Ishikawa (cell line): ENCODE measurements around the gene BTBD2.

ENCODE experiments used
- CEBPB ChIP-seq: IDR thresholded peaks from 2 replicates; pipeline ENCODE4 v1.6.1; 2012
- CREB1 ChIP-seq: IDR thresholded peaks from 2 replicates; pipeline ENCODE4 v1.6.1; 2012; ENCODE audit warnings: low read depth
- EGR1 ChIP-seq: IDR thresholded peaks from 2 replicates; pipeline ENCODE4 v1.6.1; 2012
- EP300 ChIP-seq: IDR thresholded peaks from 2 replicates; pipeline ENCODE4 v1.6.1; 2012; ENCODE audit warnings: borderline replicate concordance
- FOXM1 ChIP-seq: IDR thresholded peaks from 2 replicates; pipeline ENCODE4 v1.6.1; 2012; ENCODE audit warnings: low read depth, borderline replicate concordance
- NFIC ChIP-seq: IDR thresholded peaks from 2 replicates; pipeline ENCODE4 v1.6.1; 2012
- RAD21 ChIP-seq: IDR thresholded peaks from 2 replicates; pipeline ENCODE4 v1.6.1; 2012; ENCODE audit warnings: low read depth
- TAF1 ChIP-seq: IDR thresholded peaks from 2 replicates; pipeline ENCODE4 v1.6.1; 2012; ENCODE audit warnings: low read depth, mild to moderate bottlenecking
- TCF12 ChIP-seq: IDR thresholded peaks from 2 replicates; pipeline ENCODE4 v1.6.1; 2012; ENCODE audit warnings: low read depth
- TEAD4 ChIP-seq: IDR thresholded peaks from 2 replicates; pipeline ENCODE4 v1.6.1; 2012
- YY1 ChIP-seq: IDR thresholded peaks from 2 replicates; pipeline ENCODE4 v1.6.1; 2012; ENCODE audit warnings: low read depth
- ZBTB7A ChIP-seq: IDR thresholded peaks from 2 replicates; pipeline ENCODE4 v1.6.1; 2012; ENCODE audit warnings: low read depth
- TF ChIP-seq, protein P1 (sequence below): IDR thresholded peaks from 2 replicates; pipeline ENCODE4 v1.6.1; 2012; ENCODE audit warnings: low read depth, mild to moderate bottlenecking
- TF ChIP-seq, protein P2 (sequence below): IDR thresholded peaks from 2 replicates; pipeline ENCODE4 v1.6.1; 2012
- TF ChIP-seq, protein P3 (sequence below): IDR thresholded peaks from 2 replicates; pipeline ENCODE4 v1.6.1; 2012

BTBD2 gene

DNA sequence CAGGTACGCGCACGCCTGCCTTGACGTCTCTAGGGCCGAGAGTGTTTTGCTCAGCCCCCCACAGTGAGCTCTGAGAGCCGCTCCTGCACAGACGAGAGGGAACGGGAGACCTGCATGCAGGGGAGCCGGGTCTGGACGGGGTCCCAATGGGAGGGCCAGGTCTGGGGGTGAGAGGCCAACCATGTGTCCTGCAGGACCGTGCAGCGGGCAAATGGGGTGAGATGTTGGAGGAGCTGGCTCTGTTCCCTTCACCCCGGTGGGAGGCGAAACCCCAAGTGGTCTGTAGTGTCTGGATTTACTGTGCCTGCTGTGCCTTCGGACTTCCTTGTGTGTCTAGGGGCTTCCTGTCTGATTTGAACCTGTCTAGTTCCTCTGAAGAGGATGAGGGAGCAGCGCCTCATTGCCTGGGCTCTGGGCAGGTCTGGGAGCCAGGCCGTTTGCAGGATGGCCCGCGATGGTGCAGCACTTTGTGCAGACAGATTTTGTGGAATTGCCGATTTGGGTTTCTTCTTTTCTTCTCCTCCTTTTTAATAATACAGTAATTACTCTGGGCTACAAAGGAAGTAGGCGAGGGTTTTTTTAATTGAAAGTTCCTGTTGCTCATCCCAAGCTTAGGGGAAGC, 72.5 kb downstream of the BTBD2 start:
- TF ChIP-seq EP300 (no peak), NFIC (no peak), YY1 (no peak), FOXM1 (no peak), ZBTB7A (no peak), EGR1 (no peak)
- TF ChIP-seq, protein P1, sequence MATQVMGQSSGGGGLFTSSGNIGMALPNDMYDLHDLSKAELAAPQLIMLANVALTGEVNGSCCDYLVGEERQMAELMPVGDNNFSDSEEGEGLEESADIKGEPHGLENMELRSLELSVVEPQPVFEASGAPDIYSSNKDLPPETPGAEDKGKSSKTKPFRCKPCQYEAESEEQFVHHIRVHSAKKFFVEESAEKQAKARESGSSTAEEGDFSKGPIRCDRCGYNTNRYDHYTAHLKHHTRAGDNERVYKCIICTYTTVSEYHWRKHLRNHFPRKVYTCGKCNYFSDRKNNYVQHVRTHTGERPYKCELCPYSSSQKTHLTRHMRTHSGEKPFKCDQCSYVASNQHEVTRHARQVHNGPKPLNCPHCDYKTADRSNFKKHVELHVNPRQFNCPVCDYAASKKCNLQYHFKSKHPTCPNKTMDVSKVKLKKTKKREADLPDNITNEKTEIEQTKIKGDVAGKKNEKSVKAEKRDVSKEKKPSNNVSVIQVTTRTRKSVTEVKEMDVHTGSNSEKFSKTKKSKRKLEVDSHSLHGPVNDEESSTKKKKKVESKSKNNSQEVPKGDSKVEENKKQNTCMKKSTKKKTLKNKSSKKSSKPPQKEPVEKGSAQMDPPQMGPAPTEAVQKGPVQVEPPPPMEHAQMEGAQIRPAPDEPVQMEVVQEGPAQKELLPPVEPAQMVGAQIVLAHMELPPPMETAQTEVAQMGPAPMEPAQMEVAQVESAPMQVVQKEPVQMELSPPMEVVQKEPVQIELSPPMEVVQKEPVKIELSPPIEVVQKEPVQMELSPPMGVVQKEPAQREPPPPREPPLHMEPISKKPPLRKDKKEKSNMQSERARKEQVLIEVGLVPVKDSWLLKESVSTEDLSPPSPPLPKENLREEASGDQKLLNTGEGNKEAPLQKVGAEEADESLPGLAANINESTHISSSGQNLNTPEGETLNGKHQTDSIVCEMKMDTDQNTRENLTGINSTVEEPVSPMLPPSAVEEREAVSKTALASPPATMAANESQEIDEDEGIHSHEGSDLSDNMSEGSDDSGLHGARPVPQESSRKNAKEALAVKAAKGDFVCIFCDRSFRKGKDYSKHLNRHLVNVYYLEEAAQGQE, result no peak

DNA sequence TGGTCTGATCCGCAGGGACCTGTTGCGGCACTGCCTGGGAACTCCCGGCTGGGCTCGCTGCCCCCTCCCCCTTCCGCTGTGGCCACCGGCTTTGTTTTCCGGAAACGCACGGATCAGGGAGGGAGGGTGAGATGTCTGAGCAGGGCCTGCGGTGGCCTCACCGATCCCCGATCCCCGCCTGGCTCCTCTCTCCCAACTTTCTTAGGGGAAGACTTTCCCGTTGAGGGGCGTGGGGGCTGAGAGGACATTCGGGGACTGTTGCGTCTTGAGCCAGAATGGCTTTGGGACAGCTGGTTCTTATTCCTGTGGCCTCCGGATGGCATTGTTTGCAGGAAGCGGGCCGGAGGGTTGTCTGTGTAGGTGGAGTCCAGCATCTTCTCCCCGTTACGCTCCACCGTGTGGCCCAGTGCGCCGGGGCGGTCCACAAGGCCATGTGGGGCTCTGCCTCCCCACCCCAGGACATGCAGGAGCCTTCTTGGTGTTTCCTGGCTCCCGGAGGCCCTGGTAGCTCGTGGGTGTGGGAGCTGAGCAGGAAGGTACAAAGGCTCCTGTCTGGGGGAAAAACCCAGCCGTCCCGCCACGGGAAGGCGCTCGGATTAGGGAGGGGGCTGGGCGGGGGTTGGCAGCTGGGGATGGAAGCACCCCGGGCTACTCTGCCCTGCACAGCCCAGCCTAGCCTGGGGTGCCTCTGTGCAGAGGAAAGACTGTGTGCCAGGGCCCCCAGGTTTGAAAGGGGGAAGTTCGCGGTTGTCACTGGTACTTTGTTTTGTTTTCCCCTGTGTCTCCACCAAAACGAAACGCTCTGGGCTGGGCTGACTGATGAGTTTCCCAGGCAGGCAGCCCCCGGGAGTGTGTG, 73.2 kb downstream of the BTBD2 start:
- no peak for TF ChIP-seq EP300
- TF ChIP-seq TAF1, result 0 out of 2 replicates have a peak, but pooled peaks have one; percentile 20
- TF ChIP-seq EGR1, result no peak

DNA sequence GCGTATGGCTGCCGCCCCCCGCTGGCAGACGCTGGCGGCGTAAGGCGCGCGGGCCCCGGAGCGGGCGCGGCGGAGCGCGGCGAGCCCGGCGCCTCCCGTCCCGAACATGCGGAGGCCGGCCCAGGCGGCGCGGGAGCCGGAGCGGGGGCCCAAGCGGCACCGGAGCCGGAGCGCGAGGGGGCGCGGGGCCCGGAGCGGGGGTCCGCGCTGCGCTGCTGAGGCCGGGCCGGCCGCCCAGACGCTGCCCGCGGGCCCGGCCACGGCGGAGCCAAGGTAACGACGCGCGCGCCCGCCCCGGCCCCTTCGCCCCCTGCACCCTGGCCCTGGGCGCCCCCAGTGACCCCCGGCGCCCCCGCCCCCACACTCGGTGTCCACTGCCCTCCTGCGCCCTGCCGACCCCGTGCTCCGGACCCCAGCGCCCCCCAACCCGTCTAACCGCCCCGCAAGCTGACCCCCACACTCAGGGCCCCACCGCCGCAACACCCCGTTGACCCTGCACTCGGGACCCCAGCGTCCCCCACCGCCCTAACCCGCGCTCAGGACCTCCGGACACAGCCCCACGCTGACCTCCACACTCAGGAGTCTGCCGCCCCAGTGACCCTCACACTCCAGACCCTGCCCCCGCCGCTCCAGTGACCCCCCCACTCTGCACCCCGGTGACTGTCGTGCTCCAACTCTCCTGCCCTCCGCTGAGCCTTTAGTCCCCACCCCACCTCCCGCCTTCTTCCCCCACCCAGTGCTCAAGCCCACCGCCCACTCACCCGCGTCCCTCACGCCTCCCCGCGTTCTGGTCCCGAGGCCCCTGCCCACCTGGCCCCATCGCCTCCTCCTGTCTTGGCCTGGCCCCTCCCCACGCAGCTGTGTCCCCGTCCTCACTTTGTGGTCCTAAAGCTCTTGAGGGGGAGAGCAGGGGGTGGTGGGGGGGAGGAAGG, 74.1 kb downstream of the BTBD2 start, which contains the start of gene CSNK1G2:
CSNK1G2 (plus strand) TSS at position 27 of the 932 bp plus-strand sequence. CDS start 28,601 bp downstream, outside the sequence.
- TF ChIP-seq ZBTB7A (peak; percentile 56; the same call in 1 of the 2 replicates), EP300 (no peak), YY1 (peak; percentile 49), CEBPB (no peak)

DNA sequence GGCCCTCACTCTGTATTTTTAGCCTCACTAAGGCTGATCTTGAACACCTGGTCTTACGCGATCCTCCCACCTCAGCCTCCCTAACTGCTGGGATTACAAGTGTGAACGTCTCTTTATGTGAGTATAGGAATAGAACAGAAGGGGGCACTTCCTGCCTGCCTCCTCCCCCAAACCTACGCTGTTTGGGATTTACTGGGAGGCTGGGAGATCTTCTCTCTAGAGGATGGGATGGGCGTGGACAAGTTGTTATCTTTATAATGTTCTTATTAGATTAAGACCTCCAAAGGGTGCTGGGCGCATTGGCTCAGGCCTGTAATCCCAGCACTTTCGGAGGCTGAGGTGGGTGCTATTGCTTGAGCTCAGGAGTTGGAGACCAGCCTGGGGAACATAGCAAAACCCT, 77.4 kb downstream of the BTBD2 start:
- TF ChIP-seq CEBPB (no peak), TAF1 (no peak), ZBTB7A (no peak), NFIC (no peak), EP300 (no peak), YY1 (no peak), RAD21 (no peak), FOXM1 (no peak), TEAD4 (no peak), EGR1 (no peak), TCF12 (no peak), CREB1 (no peak)
- TF ChIP-seq, protein P2, sequence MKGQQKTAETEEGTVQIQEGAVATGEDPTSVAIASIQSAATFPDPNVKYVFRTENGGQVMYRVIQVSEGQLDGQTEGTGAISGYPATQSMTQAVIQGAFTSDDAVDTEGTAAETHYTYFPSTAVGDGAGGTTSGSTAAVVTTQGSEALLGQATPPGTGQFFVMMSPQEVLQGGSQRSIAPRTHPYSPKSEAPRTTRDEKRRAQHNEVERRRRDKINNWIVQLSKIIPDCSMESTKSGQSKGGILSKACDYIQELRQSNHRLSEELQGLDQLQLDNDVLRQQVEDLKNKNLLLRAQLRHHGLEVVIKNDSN, result no peak
- TF ChIP-seq, protein P3, sequence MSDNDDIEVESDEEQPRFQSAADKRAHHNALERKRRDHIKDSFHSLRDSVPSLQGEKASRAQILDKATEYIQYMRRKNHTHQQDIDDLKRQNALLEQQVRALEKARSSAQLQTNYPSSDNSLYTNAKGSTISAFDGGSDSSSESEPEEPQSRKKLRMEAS, result no peak
- TF ChIP-seq, protein P1, result no peak

DNA sequence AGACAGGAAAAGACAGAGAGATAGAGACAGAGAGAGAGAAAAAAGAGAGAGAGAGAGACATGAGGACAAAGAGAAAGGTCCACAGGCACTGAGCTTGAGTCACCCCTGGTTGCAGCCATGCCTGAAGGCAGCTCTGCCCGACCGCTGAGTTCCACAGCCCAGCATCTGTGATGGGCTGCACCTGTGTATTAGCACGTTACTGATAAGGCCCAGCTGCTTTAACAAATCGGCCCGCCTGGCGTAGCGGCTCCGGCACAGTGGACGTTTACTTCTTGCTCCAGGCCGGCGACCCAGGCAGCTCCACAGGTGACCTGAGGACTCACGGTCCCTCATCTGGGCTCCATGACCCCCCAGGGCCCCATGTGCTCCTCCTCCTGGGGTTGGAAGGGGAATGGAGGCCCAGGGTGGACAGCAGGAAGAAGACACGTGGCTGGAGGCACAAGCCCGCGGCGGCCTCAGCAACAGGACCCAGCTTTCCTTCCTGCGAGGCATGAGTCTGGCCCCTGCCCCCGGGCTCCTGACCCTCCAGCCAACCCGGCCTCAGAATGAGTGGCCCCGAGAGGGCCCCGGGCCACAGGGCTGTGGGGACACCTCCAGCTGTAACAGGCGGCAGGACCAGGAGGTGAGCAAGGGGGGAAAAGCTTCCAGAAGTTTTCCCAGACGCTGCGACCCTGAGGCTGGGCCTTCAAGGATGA, 78.5 kb downstream of the BTBD2 start:
- TF ChIP-seq CEBPB (no peak), FOXM1 (no peak)

DNA sequence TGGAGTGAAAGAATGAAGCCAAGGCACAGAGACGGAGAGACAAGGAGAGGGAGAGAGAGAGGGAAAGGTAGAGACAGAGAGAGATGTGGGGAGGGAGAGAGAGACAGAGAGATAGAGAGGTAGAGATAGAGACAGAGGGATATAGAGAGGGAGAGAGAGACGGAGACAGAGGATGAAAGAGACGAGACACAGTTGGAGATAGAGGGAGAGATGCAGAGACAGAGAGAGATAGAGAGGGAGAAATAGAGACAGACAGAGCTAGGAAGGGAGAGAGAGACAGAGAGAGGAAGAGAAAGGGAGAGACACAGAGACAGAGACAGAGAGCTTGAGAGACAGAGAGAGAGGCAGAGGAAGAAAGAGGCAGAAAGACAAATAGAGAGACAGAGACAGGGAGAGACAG, 79.1 kb downstream of the BTBD2 start:
- TF ChIP-seq TAF1, result no peak
- no peak for TF ChIP-seq TCF12
- no peak for TF ChIP-seq EP300
- no peak for TF ChIP-seq NFIC
- TF ChIP-seq EGR1, result no peak
- no peak for TF ChIP-seq RAD21
- TF ChIP-seq CEBPB, result no peak
- TF ChIP-seq, protein P1, result no peak
- TF ChIP-seq YY1, result no peak
- TF ChIP-seq, protein P3, result no peak
- no peak for TF ChIP-seq ZBTB7A
- TF ChIP-seq TEAD4, result no peak
- TF ChIP-seq CREB1, result no peak
- TF ChIP-seq, protein P2, result no peak
- TF ChIP-seq FOXM1, result no peak
